ENCODE results near the gene HBG2. TPM values are rescaled to one million over a fixed set of nuclear protein-coding genes. Genes with fewer than 3 reads are reported as not detected.
A peak's percentile ranks its signal among the peaks of the same experiment; 100 is the strongest.

The HBG2 gene
- total and polyA plus RNA-seq, 9 of the 15 experiments (the other 6 are each of a cell fraction or from before 2014, with no cell fraction given), result 1,626 to 58,619 (median 10,515) TPM

DNA sequence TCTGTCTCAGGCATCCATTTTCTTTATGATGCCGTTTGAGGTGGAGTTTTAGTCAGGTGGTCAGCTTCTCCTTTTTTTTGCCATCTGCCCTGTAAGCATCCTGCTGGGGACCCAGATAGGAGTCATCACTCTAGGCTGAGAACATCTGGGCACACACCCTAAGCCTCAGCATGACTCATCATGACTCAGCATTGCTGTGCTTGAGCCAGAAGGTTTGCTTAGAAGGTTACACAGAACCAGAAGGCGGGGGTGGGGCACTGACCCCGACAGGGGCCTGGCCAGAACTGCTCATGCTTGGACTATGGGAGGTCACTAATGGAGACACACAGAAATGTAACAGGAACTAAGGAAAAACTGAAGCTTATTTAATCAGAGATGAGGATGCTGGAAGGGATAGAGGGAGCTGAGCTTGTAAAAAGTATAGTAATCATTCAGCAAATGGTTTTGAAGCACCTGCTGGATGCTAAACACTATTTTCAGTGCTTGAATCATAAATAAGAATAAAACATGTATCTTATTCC is 26.1 kb upstream of the HBG2 start (continued):
- TF ChIP-seq, protein P1, sequence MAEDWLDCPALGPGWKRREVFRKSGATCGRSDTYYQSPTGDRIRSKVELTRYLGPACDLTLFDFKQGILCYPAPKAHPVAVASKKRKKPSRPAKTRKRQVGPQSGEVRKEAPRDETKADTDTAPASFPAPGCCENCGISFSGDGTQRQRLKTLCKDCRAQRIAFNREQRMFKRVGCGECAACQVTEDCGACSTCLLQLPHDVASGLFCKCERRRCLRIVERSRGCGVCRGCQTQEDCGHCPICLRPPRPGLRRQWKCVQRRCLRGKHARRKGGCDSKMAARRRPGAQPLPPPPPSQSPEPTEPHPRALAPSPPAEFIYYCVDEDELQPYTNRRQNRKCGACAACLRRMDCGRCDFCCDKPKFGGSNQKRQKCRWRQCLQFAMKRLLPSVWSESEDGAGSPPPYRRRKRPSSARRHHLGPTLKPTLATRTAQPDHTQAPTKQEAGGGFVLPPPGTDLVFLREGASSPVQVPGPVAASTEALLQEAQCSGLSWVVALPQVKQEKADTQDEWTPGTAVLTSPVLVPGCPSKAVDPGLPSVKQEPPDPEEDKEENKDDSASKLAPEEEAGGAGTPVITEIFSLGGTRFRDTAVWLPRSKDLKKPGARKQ (CRISPR knock-in tag; IDR thresholded peaks at IDR 0.05), result no peak
- TF ChIP-seq ZNF75A (CRISPR knock-in tag; IDR thresholded peaks at IDR 0.05) (no peak), PTRF (tag; IDR thresholded peaks at IDR 0.05) (no peak), TBL1XR1 (IDR thresholded peaks at IDR 0.05; ENCODE audit: low read length in 2 of 2) (peak; percentile 98), HCFC1 (IDR thresholded peaks at IDR 0.05; ENCODE audit: low read depth, low read length) (no peak), CCNT2 (IDR thresholded peaks at IDR 0.05; ENCODE audit: borderline replicate concordance, extremely low read depth, insufficient read length, low read depth, low read length) (peak; percentile 98), ZNF444 (CRISPR knock-in tag; IDR thresholded peaks at IDR 0.05) (no peak), ARHGAP35 (IDR thresholded peaks at IDR 0.05; ENCODE audit: partially characterized antibody) (no peak), NELFE (IDR thresholded peaks at IDR 0.05; ENCODE audit: insufficient read depth, insufficient read length) (no peak), EWSR1 (IDR thresholded peaks at IDR 0.05; ENCODE audit: borderline replicate concordance, low read depth, partially characterized antibody) (no peak), NFIC (IDR thresholded peaks at IDR 0.05) (peak; percentile 97), CBX1 (IDR thresholded peaks at IDR 0.05; ENCODE audit: low read depth) (no peak), ZNF23 (CRISPR knock-in tag; IDR thresholded peaks at IDR 0.05) (peak; percentile 80), TAF7 (tag; IDR thresholded peaks at IDR 0.05) (no peak), ZNF124 (CRISPR knock-in tag; IDR thresholded peaks at IDR 0.05) (no peak), BRD9 (IDR thresholded peaks at IDR 0.05; ENCODE audit: low read depth, partially characterized antibody) (peak; percentile 94)
- TF ChIP-seq, protein P2, sequence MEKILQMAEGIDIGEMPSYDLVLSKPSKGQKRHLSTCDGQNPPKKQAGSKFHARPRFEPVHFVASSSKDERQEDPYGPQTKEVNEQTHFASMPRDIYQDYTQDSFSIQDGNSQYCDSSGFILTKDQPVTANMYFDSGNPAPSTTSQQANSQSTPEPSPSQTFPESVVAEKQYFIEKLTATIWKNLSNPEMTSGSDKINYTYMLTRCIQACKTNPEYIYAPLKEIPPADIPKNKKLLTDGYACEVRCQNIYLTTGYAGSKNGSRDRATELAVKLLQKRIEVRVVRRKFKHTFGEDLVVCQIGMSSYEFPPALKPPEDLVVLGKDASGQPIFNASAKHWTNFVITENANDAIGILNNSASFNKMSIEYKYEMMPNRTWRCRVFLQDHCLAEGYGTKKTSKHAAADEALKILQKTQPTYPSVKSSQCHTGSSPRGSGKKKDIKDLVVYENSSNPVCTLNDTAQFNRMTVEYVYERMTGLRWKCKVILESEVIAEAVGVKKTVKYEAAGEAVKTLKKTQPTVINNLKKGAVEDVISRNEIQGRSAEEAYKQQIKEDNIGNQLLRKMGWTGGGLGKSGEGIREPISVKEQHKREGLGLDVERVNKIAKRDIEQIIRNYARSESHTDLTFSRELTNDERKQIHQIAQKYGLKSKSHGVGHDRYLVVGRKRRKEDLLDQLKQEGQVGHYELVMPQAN (IDR thresholded peaks at IDR 0.05; ENCODE audit: borderline replicate concordance), result no peak
- TF ChIP-seq, protein P3, sequence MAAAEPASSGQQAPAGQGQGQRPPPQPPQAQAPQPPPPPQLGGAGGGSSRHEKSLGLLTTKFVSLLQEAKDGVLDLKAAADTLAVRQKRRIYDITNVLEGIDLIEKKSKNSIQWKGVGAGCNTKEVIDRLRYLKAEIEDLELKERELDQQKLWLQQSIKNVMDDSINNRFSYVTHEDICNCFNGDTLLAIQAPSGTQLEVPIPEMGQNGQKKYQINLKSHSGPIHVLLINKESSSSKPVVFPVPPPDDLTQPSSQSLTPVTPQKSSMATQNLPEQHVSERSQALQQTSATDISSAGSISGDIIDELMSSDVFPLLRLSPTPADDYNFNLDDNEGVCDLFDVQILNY (CRISPR knock-in tag; IDR thresholded peaks at IDR 0.05), result no peak
- TF ChIP-seq, protein P4, sequence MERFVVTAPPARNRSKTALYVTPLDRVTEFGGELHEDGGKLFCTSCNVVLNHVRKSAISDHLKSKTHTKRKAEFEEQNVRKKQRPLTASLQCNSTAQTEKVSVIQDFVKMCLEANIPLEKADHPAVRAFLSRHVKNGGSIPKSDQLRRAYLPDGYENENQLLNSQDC (CRISPR knock-in tag; IDR thresholded peaks at IDR 0.05), result 0 out of 2 replicates have a peak, but pooled peaks have one; percentile 13
